ENCODE measurements around the gene PTPRM.

The PTPRM gene

GRCh38 chr18:8197499-8197898 lies 630.4 kb downstream of the PTPRM start:
- TF ChIP-seq POLR2A (IDR thresholded peaks at IDR 0.05; ENCODE audit: low read depth, low read length) (no peak), TAF1 (IDR thresholded peaks at IDR 0.05; ENCODE audit: borderline replicate concordance, low read depth, low read length) (no peak), POLR2AphosphoS5 (IDR thresholded peaks at IDR 0.05; ENCODE audit: low read depth, low read length) (no peak)
- no peak for FAIRE-seq

GRCh38 chr18:8207996-8208395 lies 640.9 kb downstream of the PTPRM start:
- TF ChIP-seq POLR2AphosphoS5 (IDR thresholded peaks at IDR 0.05; ENCODE audit: low read depth, low read length) (no peak), TAF1 (IDR thresholded peaks at IDR 0.05; ENCODE audit: borderline replicate concordance, low read depth, low read length) (no peak), POLR2A (IDR thresholded peaks at IDR 0.05; ENCODE audit: low read depth, low read length) (no peak)
- FAIRE-seq (no peak), DNase-seq (ENCODE audit: insufficient read length) (no peak)

More at GRCh38 chr18:8197499-8197898, 630.4 kb downstream of the PTPRM start:
- no peak for DNase-seq (ENCODE audit: insufficient read length)

GRCh38 chr18:8208716-8209115 lies 641.6 kb downstream of the PTPRM start:
- FAIRE-seq, result no peak

GRCh38 chr18:8212896-8213780 lies 646.0 kb downstream of the PTPRM start:
- TF ChIP-seq POLR2A (IDR thresholded peaks at IDR 0.05; ENCODE audit: low read depth, low read length) (no peak), TAF1 (IDR thresholded peaks at IDR 0.05; ENCODE audit: borderline replicate concordance, low read depth, low read length) (no peak), POLR2AphosphoS5 (IDR thresholded peaks at IDR 0.05; ENCODE audit: low read depth, low read length) (no peak)
- FAIRE-seq (no peak), DNase-seq (ENCODE audit: insufficient read length) (no peak)

More at GRCh38 chr18:8208716-8209115, 641.6 kb downstream of the PTPRM start:
- DNase-seq (ENCODE audit: insufficient read length), result no peak
- TF ChIP-seq POLR2AphosphoS5 (IDR thresholded peaks at IDR 0.05; ENCODE audit: low read depth, low read length) (no peak), POLR2A (IDR thresholded peaks at IDR 0.05; ENCODE audit: low read depth, low read length) (no peak), TAF1 (IDR thresholded peaks at IDR 0.05; ENCODE audit: borderline replicate concordance, low read depth, low read length) (no peak)

GRCh38 chr18:8215741-8216140 lies 648.6 kb downstream of the PTPRM start:
- no peak for FAIRE-seq

GRCh38 chr18:8217051-8217564 lies 650.0 kb downstream of the PTPRM start:
- no peak for FAIRE-seq
- DNase-seq (ENCODE audit: insufficient read length), result no peak
- no peak for TF ChIP-seq POLR2A (IDR thresholded peaks at IDR 0.05; ENCODE audit: low read depth, low read length)
- TF ChIP-seq POLR2AphosphoS5 (IDR thresholded peaks at IDR 0.05; ENCODE audit: low read depth, low read length), result no peak
- TF ChIP-seq TAF1 (IDR thresholded peaks at IDR 0.05; ENCODE audit: borderline replicate concordance, low read depth, low read length), result no peak

More at GRCh38 chr18:8215741-8216140, 648.6 kb downstream of the PTPRM start:
- DNase-seq (ENCODE audit: insufficient read length), result no peak
- no peak for TF ChIP-seq POLR2A (IDR thresholded peaks at IDR 0.05; ENCODE audit: low read depth, low read length)
- TF ChIP-seq TAF1 (IDR thresholded peaks at IDR 0.05; ENCODE audit: borderline replicate concordance, low read depth, low read length), result no peak
- TF ChIP-seq POLR2AphosphoS5 (IDR thresholded peaks at IDR 0.05; ENCODE audit: low read depth, low read length), result no peak

GRCh38 chr18:8218197-8218596 lies 651.1 kb downstream of the PTPRM start:
- DNase-seq (ENCODE audit: insufficient read length) (no peak), FAIRE-seq (no peak)
- TF ChIP-seq TAF1 (IDR thresholded peaks at IDR 0.05; ENCODE audit: borderline replicate concordance, low read depth, low read length), result no peak
- TF ChIP-seq POLR2AphosphoS5 (IDR thresholded peaks at IDR 0.05; ENCODE audit: low read depth, low read length), result no peak
- no peak for TF ChIP-seq POLR2A (IDR thresholded peaks at IDR 0.05; ENCODE audit: low read depth, low read length)

- TF ChIP-seq POLR2AphosphoS5 (IDR thresholded peaks at IDR 0.05; ENCODE audit: low read depth, low read length) (no peak), TAF1 (IDR thresholded peaks at IDR 0.05; ENCODE audit: borderline replicate concordance, low read depth, low read length) (no peak), POLR2A (IDR thresholded peaks at IDR 0.05; ENCODE audit: low read depth, low read length) (no peak)
- FAIRE-seq (no peak), DNase-seq (ENCODE audit: insufficient read length) (no peak)
Measured at GRCh38 chr18:8221452-8221851, 654.3 kb downstream of the PTPRM start.

GRCh38 chr18:8224576-8224975 lies 657.5 kb downstream of the PTPRM start:
- DNase-seq (ENCODE audit: insufficient read length) (no peak), FAIRE-seq (no peak)
- TF ChIP-seq POLR2A (IDR thresholded peaks at IDR 0.05; ENCODE audit: low read depth, low read length) (no peak), POLR2AphosphoS5 (IDR thresholded peaks at IDR 0.05; ENCODE audit: low read depth, low read length) (no peak), TAF1 (IDR thresholded peaks at IDR 0.05; ENCODE audit: borderline replicate concordance, low read depth, low read length) (no peak)

GRCh38 chr18:8229040-8229439 lies 661.9 kb downstream of the PTPRM start:
- FAIRE-seq (no peak), DNase-seq (ENCODE audit: insufficient read length) (no peak)
- TF ChIP-seq POLR2AphosphoS5 (IDR thresholded peaks at IDR 0.05; ENCODE audit: low read depth, low read length) (no peak), POLR2A (IDR thresholded peaks at IDR 0.05; ENCODE audit: low read depth, low read length) (no peak), TAF1 (IDR thresholded peaks at IDR 0.05; ENCODE audit: borderline replicate concordance, low read depth, low read length) (no peak)

- FAIRE-seq (no peak), DNase-seq (ENCODE audit: insufficient read length) (no peak)
- TF ChIP-seq POLR2A (IDR thresholded peaks at IDR 0.05; ENCODE audit: low read depth, low read length) (no peak), POLR2AphosphoS5 (IDR thresholded peaks at IDR 0.05; ENCODE audit: low read depth, low read length) (no peak), TAF1 (IDR thresholded peaks at IDR 0.05; ENCODE audit: borderline replicate concordance, low read depth, low read length) (no peak)
Measured at GRCh38 chr18:8229787-8230186, 662.7 kb downstream of the PTPRM start.

- DNase-seq (ENCODE audit: insufficient read length), result no peak
- TF ChIP-seq POLR2AphosphoS5 (IDR thresholded peaks at IDR 0.05; ENCODE audit: low read depth, low read length) (no peak), POLR2A (IDR thresholded peaks at IDR 0.05; ENCODE audit: low read depth, low read length) (no peak), TAF1 (IDR thresholded peaks at IDR 0.05; ENCODE audit: borderline replicate concordance, low read depth, low read length) (no peak)
- no peak for FAIRE-seq
Measured at GRCh38 chr18:8231316-8231715, 664.2 kb downstream of the PTPRM start.

All from GM12892 (cell line).